ENCODE measurements around the gene LYRM1.
"Not testable (repeated sequence)": the region's sequence is repeated elsewhere in the genome, so short reads cannot be mapped to it uniquely, and the experiment has no call there.

LYRM1 gene

DNA sequence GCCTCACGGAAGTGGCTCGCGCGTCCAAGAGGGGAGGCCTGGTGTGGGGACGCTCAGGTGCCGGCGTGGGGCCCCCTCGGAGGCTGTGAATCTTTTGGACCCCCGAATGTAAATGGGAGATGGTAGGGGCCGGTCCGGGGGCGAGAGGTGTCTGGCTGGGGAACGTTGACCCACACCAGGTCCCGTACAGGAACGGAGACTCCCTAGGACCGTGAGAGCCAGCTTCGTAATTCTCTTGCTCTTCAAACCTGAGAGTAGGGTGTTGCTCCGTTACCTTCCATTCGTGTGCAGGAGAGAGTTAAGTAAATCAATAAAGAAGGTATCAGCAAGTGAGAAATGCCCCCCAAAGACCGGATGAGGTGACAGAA, 481 bp downstream of the LYRM1 start:
- FAIRE-seq, result no peak
- no peak for DNase-seq (ENCODE audit: insufficient read length, low spot score)

DNA sequence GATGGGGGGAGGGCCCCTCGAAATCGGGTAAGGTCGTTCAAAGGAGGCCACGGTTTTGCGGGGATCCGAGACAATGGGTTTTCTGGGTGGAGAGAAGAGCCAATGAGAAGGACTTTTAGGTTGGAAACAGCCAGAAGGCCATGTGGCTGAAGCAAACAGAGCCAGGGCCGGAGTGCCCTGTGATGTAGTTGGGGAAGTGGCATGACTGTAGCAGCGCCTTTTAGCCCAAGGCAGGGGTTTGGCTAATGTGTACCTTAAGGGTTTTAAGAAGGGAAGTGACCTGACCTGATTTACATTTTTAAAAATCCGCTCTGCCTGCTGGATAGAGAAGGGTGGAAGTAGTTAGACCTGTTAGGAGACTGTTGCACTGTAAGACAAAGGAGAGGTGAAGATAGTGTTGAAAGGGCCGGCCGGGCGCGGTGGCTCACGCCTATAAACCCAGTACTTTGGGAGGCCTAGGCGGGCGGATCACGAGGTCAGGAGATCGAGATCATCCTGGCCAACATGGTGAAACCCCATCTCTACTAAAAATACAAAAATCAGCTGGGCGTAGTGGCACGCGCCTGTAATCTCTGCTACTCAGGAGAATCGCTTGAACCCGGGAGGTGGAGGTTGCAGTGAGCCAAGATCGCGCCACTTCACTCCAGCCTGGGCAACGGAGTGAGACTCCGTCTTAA, 1.0 kb downstream of the LYRM1 start:
- FAIRE-seq (peak; percentile 80), DNase-seq (ENCODE audit: insufficient read length, low spot score) (peak; percentile 24)

DNA sequence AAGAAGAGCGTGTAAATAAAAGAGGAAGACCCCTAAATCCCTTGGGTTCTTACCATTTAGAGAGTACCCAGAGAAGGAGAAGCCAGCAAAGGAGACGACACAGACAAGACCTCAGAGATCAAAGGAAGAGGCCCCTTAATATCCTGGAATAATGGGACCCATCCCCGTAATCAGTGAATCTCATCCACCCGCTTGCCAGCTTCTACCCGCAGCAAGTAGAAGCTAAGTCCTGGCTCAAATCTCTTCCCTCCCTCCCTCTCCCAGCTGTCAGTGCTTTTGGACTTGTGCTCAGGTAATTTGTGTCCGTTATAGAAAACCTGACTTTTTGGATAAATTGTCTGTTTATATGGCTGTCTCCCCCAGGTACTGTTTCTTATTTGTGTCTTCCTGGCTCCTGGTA, 1.9 kb downstream of the LYRM1 start:
- DNase-seq (ENCODE audit: insufficient read length, low spot score) (no peak), FAIRE-seq (no peak)

DNA sequence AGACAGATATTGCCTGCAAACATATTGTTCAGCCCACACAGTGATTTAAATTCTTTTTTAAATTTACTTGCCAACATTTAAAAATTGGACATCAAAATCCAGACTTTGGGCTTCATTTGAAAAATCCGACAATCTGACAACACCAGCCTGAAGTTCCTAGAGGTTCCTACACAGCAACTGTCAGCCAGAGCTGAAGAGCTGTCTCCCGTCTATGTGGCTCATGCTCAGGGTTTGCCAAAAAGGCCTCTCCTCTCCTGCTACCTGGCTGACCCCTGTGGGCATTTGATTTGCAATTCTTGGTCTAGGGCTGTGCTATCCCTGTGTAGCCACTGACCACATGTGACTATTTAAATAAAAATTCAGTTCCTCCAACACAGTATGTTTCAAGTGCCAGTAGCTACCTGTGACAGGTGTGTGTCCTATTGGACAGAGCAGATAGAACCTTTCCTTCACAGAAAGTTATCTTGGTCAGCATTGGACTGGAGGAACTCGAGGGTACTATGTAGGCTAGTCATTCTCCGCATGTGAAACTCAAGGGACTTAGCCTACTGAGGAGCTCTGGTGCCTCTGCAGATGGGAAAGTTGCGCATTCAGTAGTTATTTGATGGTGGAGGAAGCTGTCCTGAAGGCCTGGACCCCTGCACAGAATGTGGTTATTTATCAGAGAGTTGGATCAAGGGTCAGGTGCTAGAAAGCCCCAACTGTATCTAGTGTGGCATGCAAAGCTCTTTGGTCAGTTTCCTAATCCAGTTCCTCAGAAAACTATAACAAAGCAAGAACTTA, 2.7 kb downstream of the LYRM1 start:
- DNase-seq (ENCODE audit: insufficient read length, low spot score), result no peak
- FAIRE-seq, result no peak

DNA sequence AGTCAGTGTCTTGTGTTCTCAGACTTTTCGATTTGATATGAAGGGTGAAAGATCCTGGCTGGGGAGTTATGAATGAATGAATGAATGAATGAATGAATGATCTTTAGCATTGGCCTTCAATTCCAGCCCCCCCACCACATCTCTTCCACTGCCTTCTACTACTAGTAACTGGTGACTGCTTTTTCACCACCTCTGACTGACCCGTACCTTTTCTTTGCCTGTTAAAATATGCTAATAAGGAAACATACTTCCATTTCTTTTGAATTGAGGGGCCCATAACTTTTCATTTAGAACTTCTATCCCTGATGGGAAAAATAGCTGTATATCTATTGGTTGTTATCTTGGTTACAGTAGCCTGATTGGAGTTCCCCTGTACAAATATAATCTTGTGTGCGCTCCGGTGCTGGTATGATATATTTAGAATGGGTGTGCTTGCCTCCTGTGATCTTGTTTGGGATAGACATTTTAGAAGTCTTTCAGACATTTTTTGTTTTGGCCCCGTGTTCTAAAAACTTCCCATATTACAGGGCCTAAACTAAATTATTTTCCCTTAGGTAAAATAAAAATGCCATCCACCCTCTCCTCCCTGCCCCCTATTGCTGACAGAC, 3.4 kb downstream of the LYRM1 start:
- DNase-seq (ENCODE audit: insufficient read length, low spot score) (no peak), FAIRE-seq (no peak)

DNA sequence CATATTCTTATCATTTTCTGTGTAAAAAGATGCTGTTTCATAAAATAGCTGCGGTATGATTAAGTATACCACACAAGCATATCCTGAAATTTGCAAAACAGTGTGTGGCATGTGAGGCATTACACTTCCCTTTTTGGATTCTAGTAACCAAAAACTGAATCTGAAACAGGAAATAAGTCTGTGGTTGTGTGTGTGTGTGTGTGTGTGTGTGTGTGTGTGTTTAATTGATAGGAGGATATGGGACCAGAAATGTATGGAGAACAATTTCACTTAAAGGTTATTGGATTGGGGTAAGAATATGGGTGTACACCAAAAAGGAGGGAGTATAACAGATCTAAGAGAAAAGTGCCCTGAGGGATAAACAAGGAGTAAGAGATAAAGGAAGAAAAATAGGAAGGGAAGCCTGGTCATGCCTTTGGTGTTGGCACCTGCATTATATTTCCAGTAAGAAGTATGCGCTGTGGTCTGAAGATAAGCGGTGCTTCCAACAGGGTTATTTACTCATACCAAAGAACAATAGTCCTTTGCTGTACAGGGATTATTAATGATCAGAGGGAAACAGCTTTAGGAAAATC, 4.0 kb downstream of the LYRM1 start:
- FAIRE-seq (peak; percentile 66), DNase-seq (ENCODE audit: insufficient read length, low spot score) (peak; percentile 29)

DNA sequence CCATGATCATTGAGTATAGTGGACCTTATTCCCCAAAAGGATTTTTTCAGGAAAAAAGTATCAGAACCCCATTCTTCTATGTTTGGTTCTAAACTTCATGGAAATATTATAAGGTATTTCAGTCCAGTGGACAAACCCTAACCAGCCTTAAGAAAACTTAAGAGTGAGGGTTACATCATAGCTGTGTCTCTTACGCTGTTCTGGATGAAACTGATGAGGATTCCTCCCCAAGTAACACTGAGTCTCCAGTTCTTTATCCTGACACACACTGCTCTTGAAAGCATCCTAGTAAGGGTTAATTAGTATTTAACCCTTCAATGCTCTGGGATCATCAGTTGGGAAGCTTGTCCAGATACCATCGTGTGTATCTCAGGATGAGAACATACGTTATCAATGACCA, 5.0 kb downstream of the LYRM1 start:
- DNase-seq (ENCODE audit: insufficient read length, low spot score) (no peak), FAIRE-seq (no peak)

DNA sequence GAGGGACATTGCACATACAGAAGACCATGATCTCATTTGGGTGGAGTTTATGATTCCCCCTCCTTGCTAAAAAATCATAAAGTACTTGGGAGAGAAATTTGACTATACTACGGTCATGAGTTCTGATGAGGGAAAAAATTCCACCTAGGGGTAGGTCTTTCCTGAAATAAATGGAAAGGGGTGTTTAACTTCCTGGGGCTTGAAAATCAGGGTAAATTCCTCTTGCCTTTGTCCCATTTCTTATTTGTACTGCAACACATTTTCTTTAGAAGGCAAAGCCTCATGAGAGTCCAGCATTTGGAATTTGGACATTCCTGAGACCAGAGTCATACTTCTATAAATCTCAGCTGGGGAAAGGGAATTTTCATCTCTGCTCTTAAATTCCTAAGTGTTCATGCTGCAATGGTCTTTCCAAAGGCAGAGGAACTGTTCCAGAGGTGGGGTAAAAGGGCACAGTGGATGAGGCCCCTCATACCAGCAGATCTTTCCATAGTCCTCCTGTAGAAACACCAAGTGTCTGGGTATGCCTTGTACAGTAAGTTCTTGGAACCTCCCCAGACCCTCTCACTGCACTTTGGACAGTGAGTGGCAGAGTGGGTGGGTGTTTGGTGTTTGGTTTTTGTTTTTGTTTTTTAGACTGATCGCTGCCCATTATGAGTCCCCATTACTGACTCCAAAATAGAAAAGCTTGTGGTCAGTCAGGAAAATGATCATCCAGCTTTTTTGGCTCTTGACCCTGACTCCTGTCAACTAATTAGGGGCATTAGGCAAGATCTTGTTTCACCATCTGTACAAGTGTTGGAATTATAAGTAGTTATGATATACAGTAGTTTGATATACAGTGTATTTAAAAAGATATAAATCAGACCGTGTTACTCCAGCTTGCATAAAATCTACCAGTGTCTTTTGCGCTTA, 6.0 kb downstream of the LYRM1 start:
- no peak for DNase-seq (ENCODE audit: insufficient read length, low spot score)
- FAIRE-seq, result no peak

DNA sequence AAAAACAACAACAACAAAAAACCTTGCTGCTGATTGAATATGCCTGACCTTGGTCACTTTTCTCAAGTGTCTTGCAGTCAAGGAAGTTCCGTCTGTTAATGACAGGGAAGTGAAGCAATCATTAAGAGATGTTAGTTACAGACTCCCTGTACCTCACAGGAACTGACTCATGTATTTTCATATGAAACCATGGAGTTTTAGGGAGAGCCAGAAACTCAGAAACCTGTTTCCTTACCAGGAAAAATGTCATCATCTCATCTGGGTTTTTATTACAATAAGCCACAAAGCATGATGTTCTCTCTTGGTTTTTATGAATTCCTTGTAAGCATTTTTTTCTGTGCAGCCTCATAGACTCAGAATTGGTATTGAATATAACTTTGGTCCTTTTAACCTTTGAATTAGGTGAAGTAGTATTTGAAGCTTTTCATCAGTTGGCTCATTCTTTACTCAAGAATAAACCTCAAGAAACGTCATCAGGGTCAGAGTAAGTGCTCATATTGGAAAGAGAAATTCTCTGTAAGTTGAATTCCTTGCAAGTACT, 10.3 kb downstream of the LYRM1 start:
- FAIRE-seq, result no peak
- DNase-seq (ENCODE audit: insufficient read length, low spot score), result no peak

DNA sequence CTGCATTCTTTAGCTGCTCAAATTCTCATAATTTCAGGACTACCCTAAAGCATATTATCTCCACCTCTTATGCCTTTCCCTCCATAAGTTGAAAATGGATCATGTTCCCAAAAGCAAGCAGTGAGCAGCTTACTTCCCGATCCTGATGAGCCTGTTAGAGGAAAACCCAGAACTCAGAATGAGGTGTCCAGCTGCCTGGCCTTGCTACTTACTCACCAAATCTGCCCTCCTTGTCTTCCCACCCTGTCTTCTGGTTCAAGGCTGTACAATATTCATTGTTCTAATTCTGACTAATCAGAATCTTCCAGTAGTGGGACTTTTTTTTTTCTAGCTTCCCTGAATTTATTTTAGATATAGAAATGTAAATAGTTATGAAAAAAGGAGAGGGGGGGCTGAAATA, 10.8 kb downstream of the LYRM1 start:
- FAIRE-seq (no peak), DNase-seq (ENCODE audit: insufficient read length, low spot score) (no peak)

DNA sequence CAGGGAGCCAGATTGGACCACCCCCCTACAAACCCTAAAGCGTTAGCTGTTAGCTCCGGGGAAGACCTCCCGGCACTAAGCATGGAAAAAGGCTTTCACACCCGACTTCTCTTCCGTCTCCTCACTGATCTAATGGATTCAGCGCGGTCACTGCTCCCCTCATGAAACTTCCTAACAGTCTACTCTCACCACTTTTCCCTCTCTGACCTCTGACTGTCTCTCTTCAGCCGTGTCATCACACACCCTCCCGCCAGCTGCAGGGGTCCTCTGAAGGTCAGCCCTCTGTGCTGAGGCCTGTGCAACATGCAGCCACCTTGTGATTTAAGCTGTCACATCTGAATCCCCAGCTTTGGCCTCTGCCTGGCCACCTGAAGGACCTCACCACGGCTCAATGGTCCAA, 15.7 kb downstream of the LYRM1 start:
- DNase-seq (ENCODE audit: insufficient read length, low spot score) (no peak), FAIRE-seq (no peak)

DNA sequence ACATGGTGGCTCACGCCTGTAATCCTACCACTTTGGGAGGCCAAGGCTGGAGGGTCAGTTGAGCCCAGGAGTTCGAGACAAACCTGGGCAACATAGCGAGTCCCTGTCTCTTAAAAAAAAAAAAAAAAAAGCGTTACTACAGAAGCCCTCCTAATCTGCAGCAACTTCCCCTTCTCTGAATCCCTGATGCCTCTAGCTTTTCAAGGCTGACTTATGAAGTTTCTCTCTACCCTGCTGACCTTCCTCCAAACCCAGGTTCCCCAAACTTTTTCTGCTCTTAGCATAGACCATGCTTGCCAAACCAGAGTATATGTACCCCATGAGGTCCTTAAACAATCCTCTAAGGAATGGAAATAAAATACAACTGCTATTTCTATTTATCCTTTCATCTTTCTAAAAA, 16.4 kb downstream of the LYRM1 start:
- FAIRE-seq (no peak), DNase-seq (ENCODE audit: insufficient read length, low spot score) (no peak)

DNA sequence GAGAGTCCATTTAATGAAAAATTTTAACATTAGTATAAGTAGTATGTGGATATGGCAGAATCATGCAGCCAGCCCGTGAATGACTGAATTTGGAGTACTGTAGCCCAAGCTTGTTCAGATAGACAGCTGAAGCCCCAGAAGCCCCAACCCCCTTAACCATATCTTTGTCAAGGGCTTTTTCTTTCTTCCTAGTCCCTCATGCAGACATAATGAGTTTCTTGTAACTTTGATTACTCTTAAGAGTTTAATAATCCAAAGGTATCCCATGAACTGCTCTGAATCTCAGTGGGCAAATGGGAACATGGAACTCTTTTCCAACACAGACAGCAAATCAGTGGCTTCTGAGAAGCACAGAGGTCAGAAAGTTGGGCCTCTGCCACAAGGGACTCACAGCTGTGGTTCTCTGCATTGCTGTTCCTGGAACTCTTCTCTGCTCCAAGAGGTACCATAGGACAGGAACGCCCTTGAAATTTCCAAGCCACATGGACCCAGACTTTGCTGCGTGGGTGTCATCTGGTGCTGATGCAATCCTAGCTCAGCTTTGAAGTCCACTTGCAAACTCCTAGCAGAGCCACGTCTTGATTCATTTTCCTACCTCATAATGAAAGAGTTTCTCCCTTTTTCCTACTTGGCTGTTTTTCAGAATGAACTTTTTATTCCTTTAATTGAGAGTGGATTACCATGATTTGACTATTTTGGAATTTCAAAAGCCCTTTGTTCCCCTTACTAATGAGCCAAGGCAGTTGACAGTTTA, 18.1 kb downstream of the LYRM1 start:
- DNase-seq (ENCODE audit: insufficient read length, low spot score) (no peak), FAIRE-seq (no peak)

DNA sequence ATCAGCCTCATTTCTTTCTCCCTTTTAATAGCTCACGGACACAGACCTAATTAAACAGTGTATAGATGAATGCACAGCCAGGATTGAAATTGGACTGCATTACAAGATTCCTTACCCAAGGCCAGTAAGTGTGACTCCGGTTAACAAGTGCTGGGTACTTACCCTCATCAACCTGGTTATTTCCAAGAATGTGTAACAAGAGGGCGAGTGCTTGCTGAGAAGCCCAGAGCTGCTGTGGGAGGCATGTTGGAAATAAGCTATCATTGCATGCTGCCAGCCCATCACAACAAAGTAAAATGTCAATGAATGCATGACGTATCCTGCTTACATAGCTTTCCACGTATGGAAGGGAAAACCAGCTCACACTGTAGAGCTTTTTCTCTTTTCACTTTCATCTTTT, 19.5 kb downstream of the LYRM1 start:
- FAIRE-seq, result no peak
- DNase-seq (ENCODE audit: insufficient read length, low spot score), result no peak

DNA sequence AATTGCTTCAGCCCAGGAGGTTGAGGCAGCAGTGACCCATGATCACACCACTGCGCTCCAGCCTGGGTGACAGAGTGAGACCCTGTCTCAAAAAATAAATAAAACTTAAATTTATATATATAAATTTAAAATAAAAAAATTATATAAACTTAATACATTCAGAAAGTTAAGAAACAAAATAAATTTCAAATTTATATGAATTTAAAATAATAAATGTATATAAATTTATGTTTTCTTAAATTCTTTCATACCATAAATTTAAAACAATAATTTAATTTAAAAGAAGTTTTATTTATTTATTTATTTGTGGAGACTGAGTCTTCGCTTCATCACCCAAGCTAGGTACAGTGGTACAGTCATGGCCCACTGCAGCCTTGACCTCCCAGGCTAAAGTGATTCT, 20.2 kb downstream of the LYRM1 start:
- DNase-seq (ENCODE audit: insufficient read length, low spot score) (no peak), FAIRE-seq (no peak)

DNA sequence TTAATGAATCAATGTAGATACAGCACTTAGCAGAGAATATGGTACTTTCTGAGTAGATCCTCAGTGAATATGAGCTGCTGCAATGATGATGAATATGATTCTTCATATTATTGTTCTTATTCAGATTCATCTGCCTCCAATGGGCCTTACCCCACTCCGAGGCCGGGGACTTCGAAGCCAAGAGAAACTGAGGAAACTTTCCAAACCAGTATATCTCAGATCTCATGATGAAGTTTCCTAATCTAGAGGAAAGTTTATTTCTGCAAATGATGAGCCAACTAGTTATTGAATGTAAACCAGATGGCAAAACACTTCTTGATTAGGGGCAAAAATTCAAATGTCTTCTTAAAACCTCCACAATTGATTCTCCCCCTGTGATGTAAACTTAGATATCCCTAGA, 23.3 kb downstream of the LYRM1 start:
- no peak for FAIRE-seq
- DNase-seq (ENCODE audit: insufficient read length, low spot score), result no peak

DNA sequence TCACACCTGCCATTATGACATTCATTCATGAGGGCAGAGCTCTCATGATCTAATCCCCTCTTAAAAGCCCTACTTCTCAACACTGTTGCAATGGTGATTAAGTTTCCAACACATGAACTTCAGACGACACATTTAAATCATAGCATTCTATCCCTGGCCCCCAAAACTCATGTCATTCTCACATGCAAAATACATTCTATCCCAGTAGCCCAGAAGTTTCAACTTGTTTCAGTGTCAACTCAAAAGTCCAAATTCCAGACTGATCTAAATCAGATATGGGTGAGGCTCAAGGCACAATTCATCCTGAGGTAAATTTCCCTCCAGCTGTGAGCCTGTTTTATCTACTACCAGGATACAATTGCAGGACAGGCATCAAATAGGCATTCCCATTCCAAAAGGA, 25.2 kb downstream of the LYRM1 start:
- FAIRE-seq, result no peak
- DNase-seq (ENCODE audit: insufficient read length, low spot score), result no peak

DNA sequence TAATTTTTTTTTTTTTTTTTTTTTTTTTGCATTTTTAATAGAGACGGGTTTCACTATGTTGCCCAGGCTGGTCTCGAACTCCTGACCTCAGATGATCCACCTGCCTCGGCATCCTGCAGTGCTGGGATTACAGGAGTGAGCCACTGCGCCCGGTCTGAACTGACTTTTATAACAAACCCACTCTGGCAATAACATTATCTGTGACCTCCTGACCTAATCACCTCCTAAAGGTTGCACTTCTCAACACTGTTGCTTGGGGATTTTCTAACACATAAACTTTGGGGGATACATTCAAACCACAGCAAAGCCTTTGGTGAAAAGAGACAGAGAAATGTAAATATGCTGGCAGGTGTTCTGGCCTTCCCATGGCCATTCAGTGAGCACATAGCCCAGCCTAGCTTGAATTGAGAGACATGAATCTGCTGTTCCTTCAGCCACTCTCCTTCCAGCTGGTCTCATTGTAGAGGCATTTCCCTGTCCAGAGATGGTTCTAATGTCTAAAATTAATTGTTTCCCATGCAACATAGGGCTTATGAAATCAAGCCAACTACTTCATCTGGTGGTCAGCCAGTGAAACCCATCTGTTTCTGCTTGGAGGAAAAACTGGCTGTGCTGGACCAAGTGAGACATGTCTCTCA, 28.3 kb downstream of the LYRM1 start:
- DNase-seq (ENCODE audit: insufficient read length, low spot score) (no peak), FAIRE-seq (no peak)

DNA sequence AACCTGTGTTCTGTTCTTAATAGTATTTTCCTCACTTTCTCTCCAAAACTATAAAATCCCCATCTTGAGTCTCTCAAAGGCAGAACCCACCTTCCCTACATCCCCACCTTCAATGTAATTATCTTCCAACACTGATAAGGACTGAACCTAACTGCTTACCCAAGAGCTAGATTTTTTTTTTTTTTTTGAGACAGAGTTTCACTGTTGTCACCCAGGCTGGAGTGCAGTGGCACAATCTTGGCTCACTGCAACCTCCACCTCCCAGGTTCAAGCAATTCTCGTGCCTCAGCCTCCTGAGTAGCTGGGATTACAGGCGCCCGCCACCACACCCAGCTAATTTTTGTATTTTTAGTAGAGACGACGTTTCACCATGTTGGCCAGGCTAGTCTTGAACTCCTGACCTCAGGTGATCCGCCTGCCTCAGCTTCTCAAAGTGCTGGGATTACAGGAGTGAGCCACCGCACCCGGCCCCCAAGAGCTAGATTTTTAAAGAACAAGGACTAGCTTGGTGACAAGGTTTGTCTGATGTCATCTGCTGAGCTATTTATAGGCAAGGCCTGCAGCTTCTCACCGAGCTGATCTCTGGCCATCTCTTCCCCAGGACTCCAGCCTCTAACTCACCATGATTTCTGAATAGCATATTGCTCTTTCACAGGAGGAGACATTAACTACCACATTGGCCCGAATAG, 29.2 kb downstream of the LYRM1 start:
- FAIRE-seq; DNase-seq (ENCODE audit: insufficient read length, low spot score): not testable (repeated sequence)
